GM12878 (cell line): ENCODE results near the gene PTPN20. TPM values are rescaled to one million over a fixed set of nuclear protein-coding genes. Genes with fewer than 3 reads are reported as not detected.

ENCODE experiments used
- ATAC-seq: fragments of 200-7000 bp; cut with Tn5 transposase; 3 replicates; pipeline ENCODE4 v1.9.1; 2020; ENCODE audit warnings: mild to moderate bottlenecking, moderate library complexity
- BruUV-seq: library from RNA; stranded (reverse); fragments of 400-500 nt; replicated peaks from 2 replicates; lab custom pipeline; 2021; lab: Mats Ljungman, UMichigan
- CTCF ChIA-PET: fragments of 300-600 bp; sonication (Branson Sonifier 250); formaldehyde crosslinking; extraction: SDS; loops from one replicate; lab custom pipeline; 2021; ENCODE audit warnings: inconsistent platforms; lab: Yijun Ruan, JAX
- POLR2A ChIA-PET: fragments of 350-600 bp; formaldehyde crosslinking; extraction: SDS; loops from one replicate; lab custom pipeline; 2021; ENCODE audit warnings: inconsistent platforms; lab: Charles Lee
- RAD21 ChIA-PET: fragments of 300-600 bp; sonication (Branson Sonifier 250); formaldehyde crosslinking; loops from one replicate; lab custom pipeline; 2023; ENCODE audit warnings: antibody characterized with exemption; ENCODE audit not compliant: unreplicated experiment; lab: Charles Lee
- SMC1A ChIA-PET: fragments of 300-600 bp; sonication (Branson Sonifier 250); formaldehyde crosslinking; loops from one replicate; lab custom pipeline; 2023; ENCODE audit not compliant: unreplicated experiment, uncharacterized antibody; lab: Charles Lee
- DNase-seq: peaks from one replicate; pipeline ENCODE4 v3.0.0-alpha.2; 2011; ENCODE audit warnings: low read depth, low spot score
- FAIRE-seq: peaks from 3 replicates; lab custom pipeline; 2011; peaks lifted over from hg19 to GRCh38; lab: Jason Lieb, UNC
- H2AFZ ChIP-seq: 2 replicates; pipeline ENCODE4 v1.6.0; 2011; ENCODE audit warnings: low read depth, low read length, control low read depth; ENCODE audit not compliant: control insufficient read depth
- H3K27ac ChIP-seq: 2 replicates; pipeline ENCODE4 v1.5.1; 2011; ENCODE audit warnings: control low read depth; ENCODE audit not compliant: control insufficient read depth, insufficient read depth
- H3K27me3 ChIP-seq, 2 experiments: replicated peaks in 1 of 2; 2 replicates each; pipeline versions ENCODE4 v1.6.0 to v1.6.1; 2011; ENCODE audit warnings: low read length in 1 of 2; ENCODE audit not compliant: control insufficient read depth in 2 of 2, insufficient read depth in 2 of 2
- H3K36me3 ChIP-seq, 2 experiments: 2 replicates each; pipeline ENCODE4 v1.5.1; 2011; ENCODE audit warnings: low read length in 1 of 2; ENCODE audit not compliant: control insufficient read depth in 2 of 2, insufficient read depth in 2 of 2
- H3K4me1 ChIP-seq: 2 replicates; pipeline ENCODE4 v1.6.1; 2011; ENCODE audit warnings: mild to moderate bottlenecking, low read length, moderate library complexity, mixed read lengths; ENCODE audit not compliant: control insufficient read depth, insufficient read depth
- H3K4me2 ChIP-seq: 2 replicates; pipeline ENCODE4 v1.6.0; 2011; ENCODE audit warnings: control low read depth; ENCODE audit not compliant: control insufficient read depth, insufficient read depth
- H3K4me3 ChIP-seq: fragments of 200-600 bp; sonication (generic); 2 replicates; pipeline ENCODE4 v1.5.1; 2016
- H3K79me2 ChIP-seq: 2 replicates; pipeline ENCODE4 v1.6.0; 2011; ENCODE audit warnings: low read length; ENCODE audit not compliant: control insufficient read depth, insufficient read depth
- H3K9ac ChIP-seq: 2 replicates; pipeline ENCODE4 v1.8.0; 2011; ENCODE audit warnings: low read length, control low read depth, mixed read lengths; ENCODE audit not compliant: control insufficient read depth, insufficient read depth
- H3K9me3 ChIP-seq: replicated peaks from 3 replicates; pipeline ENCODE4 v1.5.1; 2011; ENCODE audit warnings: mild to moderate bottlenecking, low read length; ENCODE audit not compliant: control insufficient read depth, insufficient read depth
- H4K20me1 ChIP-seq: 2 replicates; pipeline ENCODE4 v1.6.0; 2011; ENCODE audit not compliant: control insufficient read depth, insufficient read depth
- BCL11A ChIP-seq: IDR thresholded peaks from 2 replicates; pipeline ENCODE4 v1.6.1; 2011; ENCODE audit warnings: low read depth, low read length
- CBFB ChIP-seq: IDR thresholded peaks from 2 replicates; pipeline ENCODE4 v1.6.1; 2016; ENCODE audit warnings: antibody characterized with exemption, low read depth
- E2F8 ChIP-seq: fragments of 450-650 bp; IDR thresholded peaks from 2 replicates; pipeline ENCODE4 v1.6.1; 2018; ENCODE audit warnings: mild to moderate bottlenecking, low read depth, moderate library complexity; ENCODE audit not compliant: partially characterized antibody
- IKZF1 ChIP-seq: fragments of 450-650 bp; conservative IDR thresholded peaks from 2 replicates; pipeline ENCODE4 v1.6.1; 2017; ENCODE audit warnings: antibody characterized with exemption, mild to moderate bottlenecking
- IRF4 ChIP-seq: IDR thresholded peaks from 2 replicates; pipeline ENCODE4 v1.6.1; 2011; ENCODE audit warnings: low read depth, low read length
- JUNB ChIP-seq: IDR thresholded peaks from 2 replicates; pipeline ENCODE4 v1.6.1; 2016; ENCODE audit warnings: antibody characterized with exemption, mild to moderate bottlenecking
- KAT2A ChIP-seq: conservative IDR thresholded peaks from 2 replicates; pipeline ENCODE4 v1.6.1; 2011; ENCODE audit warnings: low read depth, low read length; ENCODE audit not compliant: control insufficient read depth
- MLLT1 ChIP-seq: fragments of 450-650 bp; IDR thresholded peaks from 2 replicates; pipeline ENCODE4 v1.6.1; 2016; ENCODE audit warnings: mild to moderate bottlenecking
- MYC ChIP-seq: IDR thresholded peaks from 2 replicates; pipeline ENCODE4 v1.6.1; 2011; ENCODE audit warnings: mild to moderate bottlenecking, low read length, moderate library complexity, inconsistent platforms; ENCODE audit not compliant: insufficient read depth, insufficient replicate concordance, insufficient read length, severe bottlenecking
- POLR2A ChIP-seq: IDR thresholded peaks from 2 replicates; pipeline ENCODE4 v1.6.1; 2011; ENCODE audit warnings: low read depth, mild to moderate bottlenecking, low read length
- SIX5 ChIP-seq: IDR thresholded peaks from 2 replicates; pipeline ENCODE4 v1.6.1; 2011; ENCODE audit warnings: mild to moderate bottlenecking, low read depth, low read length, moderate library complexity; ENCODE audit not compliant: severe bottlenecking
- SMARCA5 ChIP-seq: fragments of 450-650 bp; IDR thresholded peaks from 2 replicates; pipeline ENCODE4 v1.6.1; 2017; ENCODE audit warnings: mild to moderate bottlenecking
- STAT3 ChIP-seq: IDR thresholded peaks from 2 replicates; pipeline ENCODE4 v1.6.1; 2011; ENCODE audit warnings: low read depth, low read length, improper control_type of control experiment
- WRNIP1 ChIP-seq: IDR thresholded peaks from 2 replicates; pipeline ENCODE4 v1.6.1; 2011; ENCODE audit warnings: low read depth, low read length, improper control_type of control experiment, borderline replicate concordance
- ZBTB40 ChIP-seq: fragments of 450-650 bp; IDR thresholded peaks from 2 replicates; pipeline ENCODE4 v1.6.1; 2016; ENCODE audit warnings: mild to moderate bottlenecking, moderate library complexity, borderline replicate concordance
- WGBS: methylation state at CpG from one replicate; pipeline ENCODE4 v1.1.6; 2016; ENCODE audit warnings: low lambda C conversion rate; ENCODE audit not compliant: insufficient replicate concordance, insufficient coverage; ENCODE audit errors: missing lambda C conversion rate; 5-methylcytosine and 5-hydroxymethylcytosine counted together
- in situ Hi-C: fragments of 300-500 bp; cut with MboI; formaldehyde crosslinking; loops from 9 replicates; pipeline ENCODE4 v1.14.3; 2018; ENCODE audit warnings: mixed read lengths
- intact Hi-C: fragments of 100-400 bp; cut with micrococcal nuclease; formaldehyde crosslinking; loops from one replicate; pipeline ENCODE4 v1.14.2; 2022; ENCODE audit not compliant: unreplicated experiment
- polyA plus RNA-seq, 11 experiments: library from polyadenylated mRNA; depleted of rRNA in 4 of 11; unstranded in 6 of 11; stranded (reverse) in 5 of 11; fragments of >200 nt; fragmentation: Nextera tagmentation in 4 of 11; fragmentation: Illumina TruSeq in 1 of 11; extraction: Ambion mirVana in 4 of 11; extraction: Trizol in 1 of 11; gene quantifications; 1 replicate in 1 of 11; 2 replicates in 10 of 11; pipeline versions ENCODE4 v1.2.1 to v1.2.3, GENCODE V29; 2011 to 2016; ENCODE audit warnings: inconsistent platforms in 2 of 11, missing spikeins in 2 of 11, low read depth in 1 of 11
- total RNA-seq, 4 experiments: library from RNA; depleted of rRNA in 3 of 4; stranded (reverse); fragments of >200 nt in 3 of 4; fragmentation: Illumina TruSeq in 1 of 4; extraction: Trizol in 1 of 4; gene quantifications; 2 replicates each; pipeline versions ENCODE4 v1.2.1 to v1.2.3, GENCODE V29; 2013 to 2021

The PTPN20 gene
- total and polyA plus RNA-seq, 10 of the 15 experiments (the other 5 are each of a cell fraction or from before 2014, with no cell fraction given) = 0.04 to 3.4 (median 0.10) TPM; not detected in 4

- TF ChIP-seq JUNB (no peak), SMARCA5 (no peak), IKZF1 (no peak)
- TF ChIP-seq, all 136 proteins: peak for 0
Observed at GRCh38 chr10:47036771-47037170, 125.5 kb downstream of the PTPN20 start (continued).

GRCh38 chr10:47037654-47038425 lies 126.6 kb downstream of the PTPN20 start:
- in situ Hi-C loops (no loop called here), intact Hi-C loops (no loop called here)
- ChIA-PET RAD21 (no interaction called here), SMC1A (interaction anchor here (1.3 kb wide), 2 partner anchors 10 to 13 kb away, joined by 3 to 6 read pairs; no protein-coding TSS in a partner anchor), CTCF (no interaction called here), POLR2A (no interaction called here)
- Histone ChIP-seq H3K79me2 (no peaks in the 10 kb centered on the region), H3K36me3 (no peaks in the 10 kb centered on the region), H3K27ac (no peak overlapping the region), H2AFZ (no peak overlapping the region), H3K9ac (no peak overlapping the region), H3K4me2 (no peak overlapping the region), H3K27me3 (peaks cover 2 to 3% of the 10 kb centered on the region in 2 experiments; a peak in 3 of 4 replicates), H3K9me3 (no peaks in the 10 kb centered on the region), H3K4me3 (no peak overlapping the region), H3K4me1 (no peaks in the 10 kb centered on the region), H4K20me1 (no peaks in the 10 kb centered on the region)
- FAIRE-seq = no peak
- ATAC-seq = no peak
- WGBS = 11% methylated on average over 10 of the region's 10 CpGs
- DNase-seq = no peak
- BruUV-seq = no TSS peak
- TF ChIP-seq CBFB = no peak
- TF ChIP-seq POLR2A = no peak
- no peak for TF ChIP-seq MYC
- TF ChIP-seq STAT3 = no peak
- no peak for TF ChIP-seq MLLT1
- TF ChIP-seq WRNIP1 = no peak
- TF ChIP-seq BCL11A = no peak
- no peak for TF ChIP-seq KAT2A
- TF ChIP-seq ZBTB40 = no peak
- no peak for TF ChIP-seq SIX5
- TF ChIP-seq IRF4 = no peak
- TF ChIP-seq E2F8 = no peak
